Ramos (cell line): ENCODE measurements around the gene NCK2.
"Not testable (repeated sequence)": the region's sequence is repeated elsewhere in the genome, so short reads cannot be mapped to it uniquely, and the experiment has no call there.

Experiments
- in situ Hi-C: fragments of 300-500 bp; cut with MboI; formaldehyde crosslinking; loops from one replicate; pipeline ENCODE4 v1.14.3; 2022; ENCODE audit warnings: low sequenced_read_pairs; ENCODE audit not compliant: unreplicated experiment

Gene NCK2

DNA sequence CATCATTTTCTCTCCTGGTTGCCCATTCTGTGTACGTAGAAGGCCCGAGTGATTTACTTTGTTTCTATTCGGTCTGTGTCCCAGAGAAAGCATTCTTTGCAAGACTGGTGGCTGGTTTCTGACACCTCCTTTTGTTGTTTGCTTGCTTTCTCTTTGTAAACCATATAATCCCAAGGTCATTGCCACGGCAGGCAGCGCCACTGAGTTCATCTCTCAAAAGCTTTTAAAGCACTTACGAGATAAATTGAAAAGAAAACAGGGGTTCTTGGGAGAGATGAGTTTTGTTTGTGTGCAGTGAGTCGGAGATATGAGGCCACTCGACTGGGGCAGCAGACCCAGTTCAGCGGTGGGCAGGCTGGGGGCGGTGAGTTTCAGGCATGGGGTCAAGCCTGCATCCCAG is 137.6 kb downstream of the NCK2 start:
- in situ Hi-C loops = no loop called here

DNA sequence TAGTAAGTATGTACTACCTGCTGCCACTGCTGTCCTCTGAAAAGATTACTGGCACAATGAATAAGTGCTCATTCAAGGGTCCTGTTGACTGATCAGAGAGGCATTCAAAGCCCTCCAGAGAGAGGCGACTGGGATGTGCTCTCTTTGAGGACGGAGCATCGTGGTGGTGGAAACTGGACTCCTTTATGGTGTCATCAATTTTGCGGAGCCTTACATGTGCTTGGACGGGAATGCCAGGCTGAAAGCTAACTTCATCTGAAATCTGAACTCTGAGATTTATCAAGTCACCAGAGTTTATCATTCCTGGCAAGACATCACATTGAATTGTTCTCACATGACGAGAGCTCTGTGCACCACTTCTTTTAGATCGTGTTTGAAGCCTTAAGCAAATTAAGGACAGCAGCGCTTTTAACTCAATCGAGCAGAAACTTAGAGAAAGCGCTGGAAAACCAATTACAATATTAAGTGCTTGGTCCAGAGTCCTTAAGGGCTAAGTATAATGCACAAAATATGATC is 138.3 kb downstream of the NCK2 start:
- in situ Hi-C loops = no loop called here

DNA sequence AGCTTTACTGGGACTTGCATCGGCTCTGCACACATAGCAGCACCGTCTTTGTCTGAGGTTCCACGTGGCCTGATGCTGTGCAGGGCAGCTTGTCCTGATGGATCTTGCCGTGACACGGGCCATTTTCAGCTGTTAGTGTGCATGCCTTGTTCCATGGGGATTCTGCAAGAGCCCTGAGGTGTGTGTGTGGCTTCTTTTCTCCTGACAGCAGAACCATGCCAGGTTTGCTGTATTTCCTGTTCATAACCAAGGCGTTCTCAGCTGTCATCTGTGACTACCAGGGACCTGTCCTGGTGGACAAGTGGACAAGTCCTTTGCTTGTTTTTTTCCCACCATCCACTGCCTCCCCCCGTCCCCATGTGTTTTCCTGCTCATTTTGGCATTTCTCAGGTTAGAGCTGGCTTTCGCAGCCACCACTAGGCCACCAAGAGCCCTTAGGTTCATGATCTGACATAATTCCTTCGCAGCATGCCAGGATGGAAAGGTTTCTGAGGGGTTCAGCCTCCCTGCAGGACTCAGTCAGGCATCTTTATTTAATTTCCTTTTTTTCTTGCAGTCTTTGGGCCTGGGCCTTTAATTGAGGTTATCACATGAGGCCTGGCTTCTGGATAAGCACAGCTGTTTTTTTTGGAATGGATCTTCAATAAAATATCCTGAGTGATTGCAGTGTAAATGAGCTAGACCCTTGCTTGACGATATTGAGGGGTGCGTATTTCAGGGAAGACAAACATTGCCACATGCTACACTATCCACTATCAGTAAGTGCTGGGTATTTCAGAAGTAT is 139.4 kb downstream of the NCK2 start:
- in situ Hi-C loops = no loop called here

DNA sequence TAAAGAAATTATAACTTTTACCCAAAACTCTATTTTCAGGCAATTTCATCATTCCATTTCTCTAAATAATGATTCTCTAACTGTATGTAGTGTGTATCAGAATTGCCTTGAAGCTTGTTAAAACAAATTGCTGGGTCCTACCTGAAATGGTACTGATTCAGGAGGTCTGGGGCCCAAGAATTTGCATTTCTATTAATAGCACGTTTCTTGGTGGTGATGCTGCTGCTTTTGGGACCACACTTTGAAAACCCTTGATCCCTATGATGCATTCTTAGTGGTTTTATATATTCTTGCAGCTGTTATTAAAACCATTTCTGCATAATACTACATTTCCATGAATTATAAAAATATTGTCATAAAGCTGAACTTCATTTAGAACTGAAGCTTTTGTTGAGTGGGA is 140.7 kb downstream of the NCK2 start:
- in situ Hi-C loops = no loop called here

DNA sequence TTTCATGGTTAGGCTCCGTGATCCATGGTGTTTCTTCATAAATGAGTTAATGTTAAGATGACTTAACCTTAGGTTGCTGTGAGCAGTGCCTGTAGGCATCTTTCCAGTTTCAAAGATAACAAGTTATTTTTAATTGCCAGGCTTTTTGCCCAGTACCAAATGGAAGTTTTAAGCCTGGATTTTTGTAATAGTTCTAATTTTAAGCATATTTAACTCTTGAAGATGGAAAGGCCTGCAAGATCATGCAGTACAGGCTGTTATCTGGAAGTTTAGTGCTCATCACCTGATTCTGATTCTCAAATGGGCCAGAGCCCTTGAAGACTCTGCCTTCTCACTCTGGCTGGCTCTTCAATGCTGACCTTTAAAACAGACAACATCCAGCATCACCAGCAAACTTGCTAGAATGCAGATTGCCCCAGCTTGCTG is 141.3 kb downstream of the NCK2 start:
- in situ Hi-C loops = no loop called here

DNA sequence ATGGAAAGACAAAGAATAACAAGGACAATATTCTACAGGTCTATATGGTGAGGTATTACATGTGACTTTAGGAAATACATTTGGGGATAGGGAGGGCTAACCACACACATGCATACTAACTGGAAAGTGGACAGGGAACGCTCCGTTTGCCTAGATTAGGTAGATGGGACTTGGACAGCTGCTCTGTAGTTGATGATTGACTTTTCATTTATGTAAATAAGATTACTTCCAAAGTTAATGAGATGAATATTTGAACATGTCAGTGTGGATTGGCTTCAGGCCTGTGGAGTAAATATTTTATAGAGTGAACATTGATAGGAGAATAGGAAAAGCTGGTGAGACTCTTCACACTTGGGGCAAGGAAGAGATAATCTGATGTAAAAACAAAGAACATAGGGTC is 142.0 kb downstream of the NCK2 start:
- in situ Hi-C loops = no loop called here

DNA sequence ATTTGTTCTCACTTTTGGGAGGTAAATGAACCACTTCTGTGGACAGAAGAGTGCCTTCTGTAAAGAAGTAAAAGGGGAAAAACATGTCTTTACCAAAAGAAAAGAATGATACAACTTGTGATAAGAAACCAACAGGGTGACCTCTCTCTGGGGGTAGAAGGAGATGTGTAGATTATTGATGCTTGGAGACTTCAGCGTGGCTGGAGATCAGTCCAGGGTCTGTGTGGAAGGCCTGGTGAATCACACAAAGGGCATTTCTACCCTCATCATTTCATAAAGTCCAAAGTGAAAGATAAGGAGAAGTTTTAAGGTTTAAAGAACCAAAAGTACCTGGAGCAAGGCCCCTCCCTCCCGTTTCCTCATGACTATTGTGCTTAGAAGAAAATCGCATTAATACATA is 142.5 kb downstream of the NCK2 start:
- in situ Hi-C loops = no loop called here

DNA sequence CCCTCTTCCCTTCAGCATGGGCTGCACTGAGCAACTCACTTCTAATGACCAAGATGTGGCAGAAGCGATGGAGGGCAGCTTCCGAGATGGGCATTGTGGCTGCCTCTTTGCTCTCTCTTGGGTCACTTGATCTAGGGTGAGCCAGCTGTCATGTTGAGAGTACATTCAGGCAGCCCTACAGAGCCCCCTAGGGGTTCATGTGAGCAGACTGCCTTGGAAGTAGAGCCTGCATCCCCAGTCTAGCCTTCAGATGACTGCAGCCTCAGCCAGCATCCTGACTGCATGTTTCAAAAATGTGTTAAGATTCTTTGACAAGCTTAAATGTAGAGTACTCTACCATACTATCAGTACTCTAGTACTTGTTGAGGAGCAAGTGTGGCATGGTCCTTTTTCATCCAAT is 143.9 kb downstream of the NCK2 start:
- in situ Hi-C loops = no loop called here

DNA sequence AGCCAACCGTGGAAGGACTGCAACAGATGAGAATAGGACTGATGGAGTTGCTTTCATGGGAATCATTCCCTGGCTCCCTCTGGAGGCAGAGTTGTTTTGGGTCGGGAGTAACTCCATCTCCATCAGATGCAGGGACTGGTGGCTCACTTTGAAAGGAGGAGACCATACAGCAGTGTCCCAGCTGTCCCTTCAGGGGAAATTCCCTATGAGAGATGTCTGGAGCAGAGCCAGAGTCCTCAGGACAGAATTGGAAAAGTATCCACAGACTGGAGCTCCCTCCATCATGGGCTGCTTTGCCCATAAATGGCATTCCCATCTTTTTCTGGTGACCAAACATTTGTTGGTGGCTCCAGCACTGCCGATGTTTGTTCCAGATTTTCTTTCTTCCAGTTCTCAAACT is 144.3 kb downstream of the NCK2 start:
- in situ Hi-C loops = no loop called here

DNA sequence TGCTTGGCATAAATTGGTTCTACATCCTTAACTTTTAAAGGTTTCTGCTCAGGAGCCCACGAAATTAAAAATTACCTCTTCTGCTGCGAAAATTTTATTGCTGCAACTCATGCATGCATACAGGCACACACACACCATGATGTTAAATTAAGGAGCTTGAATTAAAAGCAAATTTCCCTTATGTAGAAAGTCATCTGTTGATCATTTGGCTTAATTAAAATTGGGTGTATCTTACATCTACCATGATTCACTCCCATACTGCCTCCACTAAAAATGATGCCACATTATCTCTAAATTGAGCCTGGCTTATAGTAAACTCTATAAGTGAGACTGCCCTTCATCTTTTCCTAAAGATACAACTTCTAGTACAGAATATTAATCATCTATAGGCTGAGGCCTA is 145.4 kb downstream of the NCK2 start:
- in situ Hi-C loops = no loop called here

DNA sequence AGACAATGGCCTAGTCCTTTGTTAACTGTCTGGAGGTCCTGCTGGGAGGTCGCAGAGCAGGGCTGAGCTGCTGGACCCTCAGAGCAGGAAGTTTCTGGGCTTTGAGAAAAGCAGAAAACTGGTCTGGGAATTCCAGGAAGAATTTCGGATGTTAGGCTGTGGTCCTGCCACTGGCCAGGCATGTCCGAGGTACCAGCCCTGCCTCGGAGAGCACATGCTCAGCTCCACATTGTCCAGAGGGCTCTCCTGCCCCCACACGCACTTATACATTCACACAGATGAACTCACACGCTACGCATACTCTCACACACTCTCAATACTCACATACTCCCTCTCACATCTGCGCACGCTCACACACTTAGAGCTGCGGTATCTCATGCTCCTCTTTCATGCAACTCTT is 146.1 kb downstream of the NCK2 start:
- in situ Hi-C loops = no loop called here

DNA sequence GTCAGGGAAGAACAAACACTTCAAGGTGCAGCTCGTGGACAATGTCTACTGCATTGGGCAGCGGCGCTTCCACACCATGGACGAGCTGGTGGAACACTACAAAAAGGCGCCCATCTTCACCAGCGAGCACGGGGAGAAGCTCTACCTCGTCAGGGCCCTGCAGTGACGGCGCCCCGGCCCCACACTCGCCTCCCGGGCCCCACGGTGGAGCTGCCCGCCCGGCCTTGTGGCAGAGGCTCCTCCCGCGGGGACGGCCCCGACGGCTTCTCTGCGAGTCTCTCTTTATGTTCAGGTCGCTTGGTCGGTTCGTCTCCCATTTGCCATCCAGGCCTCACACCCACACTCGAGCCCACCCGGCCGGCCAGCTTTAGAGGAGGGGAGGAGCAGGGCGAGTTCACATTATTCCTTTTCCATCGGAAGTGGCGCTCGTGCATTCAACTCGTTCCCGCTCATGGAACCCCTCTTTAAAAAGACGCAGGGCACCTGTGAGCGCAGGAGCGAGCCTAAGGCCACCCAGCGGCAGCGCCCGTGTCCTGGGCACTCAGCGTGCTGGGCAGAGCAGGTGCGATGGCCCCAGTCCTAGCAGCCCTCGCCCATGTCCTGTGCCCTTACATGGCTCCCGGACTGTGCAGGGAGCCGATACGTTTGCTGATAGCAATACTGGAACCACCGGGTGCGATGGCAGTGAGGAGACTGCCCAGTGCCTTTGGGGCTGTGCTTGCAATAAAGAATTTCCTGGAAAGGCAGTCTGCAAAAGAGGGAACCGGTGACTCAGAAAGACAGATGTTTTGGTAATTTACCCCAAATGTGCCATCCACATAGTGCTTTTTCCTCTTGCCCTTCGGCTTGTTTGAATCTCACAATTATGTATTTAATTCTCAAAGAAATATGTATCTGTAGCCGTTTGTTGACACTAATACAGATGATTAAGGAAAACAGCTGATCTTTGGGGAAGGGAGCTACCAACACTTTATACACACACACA is 148.6 kb downstream of the NCK2 start:
- in situ Hi-C loops = no loop called here

DNA sequence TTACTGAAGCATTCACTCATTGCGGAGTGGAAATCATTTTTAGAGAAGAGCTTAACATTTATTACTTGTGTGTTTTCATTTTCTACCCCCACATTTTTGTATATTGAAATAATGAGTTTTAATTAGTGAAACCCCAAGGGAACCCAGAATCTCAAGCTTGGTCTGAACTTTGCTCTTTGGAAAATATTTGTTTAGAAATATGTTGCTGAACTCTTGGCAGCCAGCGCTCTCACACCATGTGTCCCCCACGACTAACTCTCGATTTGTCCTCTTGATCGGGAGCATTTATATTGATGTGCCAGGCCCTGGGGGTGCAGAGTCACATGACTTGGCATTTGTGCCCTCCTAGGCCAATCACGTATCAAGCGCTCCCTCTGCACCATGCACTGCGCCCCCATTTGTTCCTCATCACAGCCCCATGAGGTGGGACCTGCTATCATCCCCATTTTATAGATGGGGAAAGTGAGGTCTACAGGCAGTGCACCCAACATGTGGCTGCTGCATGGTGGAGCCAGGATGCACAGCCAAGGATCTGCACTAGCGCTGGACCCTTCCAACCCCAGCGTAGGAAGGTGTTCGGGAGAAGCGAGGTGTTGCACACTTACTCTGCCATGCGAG is 149.7 kb downstream of the NCK2 start:
- in situ Hi-C loops = no loop called here

DNA sequence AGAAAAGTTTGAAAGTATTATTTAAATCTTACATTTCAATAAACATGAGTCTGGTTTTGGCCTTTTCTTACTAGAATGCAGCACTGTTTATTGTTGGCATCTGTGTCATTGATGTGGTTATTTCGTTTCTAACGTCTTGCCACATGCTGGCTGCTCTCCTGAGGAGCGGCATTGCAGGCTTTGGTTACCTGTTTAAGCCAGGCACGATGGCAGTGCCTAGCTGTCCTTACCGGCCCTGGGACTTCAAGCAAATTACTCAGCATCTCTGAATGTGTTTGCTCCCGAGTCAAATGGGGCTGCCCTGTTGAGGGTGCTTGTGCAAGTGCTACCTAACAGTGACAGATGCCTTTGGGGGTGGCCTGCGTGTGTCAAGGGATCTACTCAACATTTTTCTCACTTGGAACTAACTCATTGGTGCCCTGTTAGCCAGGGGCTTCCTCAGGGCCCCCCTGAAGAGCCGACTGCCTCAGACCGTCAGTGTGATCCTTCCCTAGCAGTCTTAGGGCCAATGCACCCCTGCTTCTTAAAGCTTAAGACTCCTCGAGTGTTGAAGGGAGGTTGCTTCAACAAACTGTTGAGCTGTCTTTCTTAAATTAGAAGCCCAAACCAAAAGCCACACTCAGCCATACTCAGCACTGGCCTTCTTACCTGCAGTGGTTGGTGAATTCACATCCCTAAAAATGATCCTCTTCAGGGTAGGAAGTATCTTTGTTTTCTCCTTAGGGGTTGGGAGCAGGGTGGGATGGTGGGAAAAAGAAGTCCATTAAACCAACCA is 151.5 kb downstream of the NCK2 start:
- in situ Hi-C loops = no loop called here

DNA sequence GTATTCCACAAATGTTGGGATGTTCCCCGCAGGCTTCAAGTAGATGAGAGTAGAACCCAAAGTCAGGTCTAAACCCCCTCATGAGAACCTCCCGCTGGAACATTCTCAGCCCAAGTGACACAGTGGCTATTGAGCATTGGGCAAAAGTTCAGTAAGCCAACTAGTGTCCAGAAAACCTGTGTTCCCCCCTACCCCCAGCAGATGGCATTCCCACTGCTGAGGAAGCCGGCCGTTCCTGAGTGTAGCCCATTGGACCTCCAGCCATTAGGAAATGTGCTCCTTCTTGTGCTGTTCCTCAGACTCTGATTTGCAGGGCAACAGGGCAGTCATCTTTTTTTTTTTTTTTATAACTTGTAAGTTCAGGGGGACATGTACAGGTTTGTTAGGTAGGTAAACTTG is 152.1 kb downstream of the NCK2 start:
- in situ Hi-C loops = no loop called here

DNA sequence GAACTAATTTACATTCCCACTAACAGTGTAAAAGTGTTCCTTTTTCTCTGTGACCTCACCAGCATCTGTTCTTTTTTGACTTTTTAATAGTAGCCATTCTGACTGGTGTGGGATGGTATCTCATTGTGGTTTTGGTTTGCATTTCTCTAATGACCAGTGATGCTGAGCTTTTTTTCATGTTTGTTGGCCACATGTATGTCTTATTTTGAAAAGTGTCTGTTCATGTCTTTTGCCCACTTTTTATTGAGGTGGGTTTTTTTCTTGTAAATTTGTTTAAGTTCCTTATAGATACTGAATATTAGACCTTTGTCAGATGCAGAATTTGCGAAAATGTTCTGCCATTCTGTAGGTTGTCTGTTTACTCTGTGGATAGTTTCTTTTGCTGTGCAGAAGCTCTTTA is 153.0 kb downstream of the NCK2 start:
- in situ Hi-C loops = not testable (repeated sequence)

DNA sequence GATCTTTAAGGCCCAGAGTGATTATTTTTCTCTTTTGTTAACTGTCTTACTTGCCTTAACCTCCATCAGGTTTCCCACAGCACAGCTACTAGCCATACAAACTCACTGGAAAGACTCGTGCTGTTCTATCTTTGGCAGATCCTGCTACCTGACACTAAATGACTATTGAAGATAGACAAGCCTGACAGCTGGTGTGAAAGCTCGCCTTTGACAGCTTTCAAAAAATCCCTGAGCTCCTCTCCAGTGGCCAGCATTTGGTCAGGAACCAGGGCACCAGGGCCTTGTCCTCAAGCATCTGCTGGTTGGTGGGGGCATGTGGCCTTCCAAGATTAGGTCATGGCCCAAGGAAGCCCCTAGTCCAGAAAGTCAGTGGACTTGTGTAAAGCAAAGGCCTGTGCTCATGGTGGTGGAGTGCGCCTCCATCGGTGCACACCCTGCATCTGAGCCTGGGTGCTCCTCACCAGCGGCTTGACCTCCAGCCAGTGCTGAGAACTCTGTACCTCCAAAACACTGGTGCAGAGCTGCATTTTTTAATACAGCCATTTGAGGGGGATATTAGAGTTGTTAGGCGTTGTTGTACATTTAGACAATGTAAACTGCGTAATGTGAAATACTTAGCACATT is 158.5 kb downstream of the NCK2 start:
- in situ Hi-C loops = no loop called here

DNA sequence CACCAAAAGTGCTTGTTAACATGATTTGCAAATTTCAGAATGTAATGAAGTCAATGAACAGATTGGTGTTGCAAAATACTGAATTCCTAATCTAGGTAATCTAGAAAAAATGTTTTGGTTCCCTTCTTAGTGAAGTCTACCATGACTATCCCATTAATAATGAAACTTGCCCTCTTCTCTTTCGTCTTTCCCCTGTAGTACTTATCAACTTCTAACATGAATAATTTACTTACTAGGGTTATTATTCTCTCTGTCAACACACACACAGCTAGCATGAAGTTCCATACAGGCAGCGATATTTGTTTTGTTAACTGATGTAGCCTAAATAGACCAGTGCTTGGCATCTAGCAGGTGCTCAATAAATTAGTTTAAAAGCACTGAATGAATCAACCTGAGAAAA is 160.2 kb downstream of the NCK2 start:
- in situ Hi-C loops = no loop called here

DNA sequence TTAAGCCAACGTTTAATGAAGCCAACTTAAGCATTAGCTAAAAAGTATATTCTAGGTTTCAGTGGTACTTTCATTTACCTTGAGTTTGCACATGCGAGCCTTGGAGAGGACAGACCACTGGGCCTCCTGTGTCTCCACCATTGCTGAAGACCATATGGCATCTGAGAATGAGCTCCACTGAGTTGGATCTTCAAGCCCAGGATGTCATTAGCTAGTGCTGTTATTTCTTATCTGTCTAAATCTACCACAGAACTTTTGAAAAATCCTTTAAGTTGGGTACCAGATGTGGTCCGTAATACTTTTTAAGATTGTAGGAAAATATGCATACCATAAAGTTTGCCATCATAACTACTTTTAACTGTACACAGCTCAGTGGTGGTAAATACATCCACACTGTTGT is 161.8 kb downstream of the NCK2 start:
- in situ Hi-C loops = no loop called here

DNA sequence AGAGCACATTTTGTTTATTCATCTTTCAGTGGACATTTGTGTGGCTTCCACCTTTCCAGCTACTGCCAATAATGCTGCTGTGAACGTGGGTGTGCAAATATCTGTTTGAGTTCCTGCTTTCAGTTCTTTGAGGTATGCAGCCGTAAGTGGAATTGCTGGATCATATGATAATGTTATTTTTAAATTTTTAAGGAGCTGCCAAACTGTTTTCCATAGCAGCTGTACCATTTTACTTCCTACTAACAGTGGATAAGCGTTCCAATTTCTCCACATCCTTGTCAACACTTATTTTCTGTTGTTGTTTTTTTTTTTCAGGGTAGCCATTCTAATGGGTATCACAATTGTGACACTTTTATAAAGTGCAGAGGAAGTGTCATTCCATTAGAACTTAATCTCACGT is 162.5 kb downstream of the NCK2 start:
- in situ Hi-C loops = no loop called here
